ENCODE data around the gene NFIX. TPM values are rescaled to one million over a fixed set of nuclear protein-coding genes. Genes with fewer than 3 reads are reported as not detected.
"Not testable (repeated sequence)": the region's sequence is repeated elsewhere in the genome, so short reads cannot be mapped to it uniquely, and the experiment has no call there.

The NFIX gene
- polyA plus RNA-seq, result 0.09 TPM

DNA sequence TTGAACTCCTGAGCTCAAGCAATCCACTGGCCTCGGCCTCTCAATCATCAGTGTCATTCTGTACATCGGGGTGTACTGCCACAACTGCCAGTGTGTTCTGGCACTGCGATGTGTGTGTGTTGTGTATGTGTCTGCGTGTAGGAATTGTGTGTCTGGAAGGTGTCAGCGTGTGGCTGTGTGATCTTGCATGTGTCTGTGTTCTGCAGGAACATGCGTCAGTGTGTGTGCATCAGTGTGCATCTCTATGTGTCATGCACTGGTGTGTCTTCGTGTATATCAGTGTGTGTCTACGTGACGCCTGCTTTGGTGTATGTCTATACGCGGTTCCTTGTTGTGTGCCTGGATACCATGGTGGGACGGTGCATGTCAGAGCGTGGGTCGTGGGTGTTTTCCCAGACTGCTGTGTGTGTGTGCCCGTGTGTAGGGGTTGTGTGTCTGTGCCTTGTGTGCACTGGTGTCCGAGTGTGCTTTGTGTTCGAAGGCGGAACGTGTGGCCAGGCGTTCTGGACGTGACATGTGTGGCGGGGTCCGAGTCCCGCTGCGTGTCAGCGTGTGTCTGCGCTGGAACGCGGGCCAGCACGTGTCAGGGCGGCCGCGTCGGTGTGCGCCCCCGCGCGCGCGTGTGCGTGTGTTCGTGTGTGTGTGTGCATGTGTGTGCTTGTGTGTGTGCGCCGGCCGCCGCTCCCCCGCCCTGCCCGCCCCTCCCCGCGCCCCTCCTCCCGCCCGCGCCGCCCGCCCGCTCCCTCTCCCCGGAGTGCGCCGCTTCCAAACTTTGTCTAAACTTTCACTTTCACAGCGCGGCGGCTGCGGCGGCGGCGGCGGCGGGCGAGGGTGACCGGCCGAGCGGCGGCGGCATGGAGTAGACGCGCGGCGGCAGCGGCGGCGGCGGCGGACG, at the start of gene NFIX:
Gene NFIX (plus strand): TSS at position 775 of the 895 bp plus-strand sequence. CDS start 363 bp downstream, outside the sequence.
- Mint-ChIP-seq H3K9me3 (no peaks in the 10 kb centered on the region), H3K36me3 (no peaks in the 10 kb centered on the region), H3K27ac (peak within 1 kb of the TSS in 1 of 3 donors; percentile 86), H3K27me3 (peaks cover 19% of the 10 kb centered on the region), H3K4me1 (peaks cover 0 to 5% (median 5%) of the 10 kb centered on the region in 3 donors), H3K4me3 (peak within 1 kb of the TSS; percentile 83 to 93 (median 91))

DNA sequence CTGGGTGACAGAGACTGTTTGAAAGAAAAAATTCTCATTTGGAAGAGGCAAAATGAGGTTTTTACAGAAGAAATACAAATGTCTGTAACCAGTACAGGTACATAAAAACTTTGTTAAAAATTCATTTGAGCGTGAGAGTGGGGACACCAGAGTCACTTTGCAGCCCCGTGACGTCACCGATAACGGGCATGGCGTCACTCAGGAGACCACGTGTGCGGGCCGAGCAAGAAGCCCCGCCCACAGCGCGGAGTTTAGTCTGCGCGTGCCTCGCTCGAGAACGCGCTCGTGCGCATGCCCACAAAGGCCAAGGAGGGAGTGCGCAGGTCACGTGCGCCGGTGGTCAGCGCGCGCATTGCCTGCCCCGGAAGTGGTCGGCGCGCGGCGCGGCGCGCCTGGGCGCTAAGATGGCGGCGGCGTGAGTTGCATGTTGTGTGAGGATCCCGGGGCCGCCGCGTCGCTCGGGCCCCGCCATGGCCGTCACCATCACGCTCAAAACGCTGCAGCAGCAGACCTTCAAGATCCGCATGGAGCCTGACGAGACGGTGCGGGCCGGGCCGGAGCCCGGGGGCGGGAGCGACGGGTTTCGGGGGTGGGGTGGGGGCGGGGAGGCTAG, 49.7 kb upstream of the NFIX start, which contains the start of gene RAD23A:
Gene RAD23A (plus strand): TSS at position 384 of the 613 bp plus-strand sequence. CDS start 87 bp downstream, at position 471.
- Mint-ChIP-seq H3K36me3 (peaks cover 11% of the 10 kb centered on the region), H3K4me3 (peak within 1 kb of the TSS; percentile 88 to 96 (median 92)), H3K9me3 (no peaks in the 10 kb centered on the region), H3K4me1 (peaks cover 20 to 34% (median 27%) of the 10 kb centered on the region in 3 donors), H3K27ac (peak within 1 kb of the TSS; percentile 97 to 99 (median 97)), H3K27me3 (no peaks in the 10 kb centered on the region)

DNA sequence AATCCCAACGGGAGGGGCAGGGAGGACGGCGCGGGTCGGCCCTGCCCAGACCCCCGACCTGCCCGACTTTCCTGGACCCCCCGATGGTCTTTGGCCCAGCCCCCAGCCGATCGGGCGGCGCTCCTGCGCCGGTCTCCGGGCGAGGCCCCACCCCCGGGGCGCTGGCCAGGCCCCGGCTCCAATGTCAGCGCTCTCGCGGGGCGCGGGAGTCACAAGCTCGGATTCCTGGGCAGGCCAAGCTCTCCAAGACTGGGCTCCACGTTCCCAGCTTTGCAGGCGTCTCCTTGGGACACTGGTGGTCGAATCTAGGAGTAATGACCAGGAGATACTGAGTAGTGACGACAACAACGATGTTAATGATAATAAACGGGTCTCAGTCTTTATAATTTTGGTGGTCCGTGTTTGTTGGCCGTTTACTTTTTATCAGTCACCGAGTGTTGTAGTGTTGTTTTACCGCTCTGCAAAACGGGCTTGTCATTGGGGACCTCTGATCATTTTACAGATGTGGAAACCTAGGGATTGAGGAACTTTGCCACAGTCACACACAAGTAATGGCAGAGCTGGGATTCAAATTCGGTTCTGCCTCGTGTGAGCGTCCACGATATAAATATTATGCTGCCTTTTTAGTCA, 49.1 kb upstream of the NFIX start:
- Mint-ChIP-seq H3K4me1 (peaks cover 16 to 30% (median 23%) of the 10 kb centered on the region in 3 donors), H3K4me3 (peak overlapping the region; percentile 88 to 93 (median 90)), H3K27ac (peak overlapping the region; percentile 93 to 99 (median 97)), H3K9me3 (no peaks in the 10 kb centered on the region), H3K27me3 (no peaks in the 10 kb centered on the region), H3K36me3 (peaks cover 9% of the 10 kb centered on the region)

DNA sequence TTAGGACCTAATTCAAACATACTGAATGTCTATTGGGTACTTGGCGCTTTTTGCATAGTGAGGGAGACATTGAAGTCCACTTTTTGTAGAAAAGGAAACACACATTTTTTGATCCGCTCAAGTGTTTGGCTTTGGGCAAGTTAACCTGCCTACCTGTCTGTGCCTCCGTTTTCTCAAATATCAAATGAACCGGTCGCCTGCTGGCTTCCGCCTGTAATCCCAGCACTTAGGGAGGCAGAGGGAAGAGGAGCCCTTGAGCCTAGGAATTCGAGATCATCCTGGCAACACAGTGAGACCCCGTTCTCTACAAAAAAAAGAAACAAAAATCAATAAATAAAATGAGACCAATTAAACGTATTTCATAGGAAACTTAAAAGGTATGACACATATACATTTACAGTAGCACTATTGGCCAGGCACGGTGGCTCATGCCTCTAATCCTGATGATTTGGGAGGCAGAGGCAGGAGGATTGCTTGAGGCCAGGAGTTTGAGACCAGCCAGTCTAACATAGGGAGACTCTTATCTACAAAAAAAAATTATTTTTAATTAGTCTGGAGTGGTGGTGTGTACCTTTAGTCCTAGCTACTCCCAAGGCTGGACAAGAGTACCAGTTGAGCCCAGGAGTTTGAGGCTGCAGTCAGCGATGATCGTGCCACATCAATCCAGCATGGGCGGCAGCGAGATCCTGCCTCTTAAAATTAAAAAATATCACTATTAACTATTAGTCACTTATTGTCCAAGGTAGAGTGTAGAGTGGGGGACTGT, 48.4 kb upstream of the NFIX start:
- Mint-ChIP-seq H3K9me3 (no peaks in the 10 kb centered on the region), H3K4me3 (peak overlapping the region; percentile 88 to 93 (median 90)), H3K4me1 (peaks cover 16 to 30% (median 23%) of the 10 kb centered on the region in 3 donors), H3K27ac (peak overlapping the region; percentile 93 to 97 (median 96)), H3K36me3 (peaks cover 9% of the 10 kb centered on the region), H3K27me3 (no peaks in the 10 kb centered on the region)

DNA sequence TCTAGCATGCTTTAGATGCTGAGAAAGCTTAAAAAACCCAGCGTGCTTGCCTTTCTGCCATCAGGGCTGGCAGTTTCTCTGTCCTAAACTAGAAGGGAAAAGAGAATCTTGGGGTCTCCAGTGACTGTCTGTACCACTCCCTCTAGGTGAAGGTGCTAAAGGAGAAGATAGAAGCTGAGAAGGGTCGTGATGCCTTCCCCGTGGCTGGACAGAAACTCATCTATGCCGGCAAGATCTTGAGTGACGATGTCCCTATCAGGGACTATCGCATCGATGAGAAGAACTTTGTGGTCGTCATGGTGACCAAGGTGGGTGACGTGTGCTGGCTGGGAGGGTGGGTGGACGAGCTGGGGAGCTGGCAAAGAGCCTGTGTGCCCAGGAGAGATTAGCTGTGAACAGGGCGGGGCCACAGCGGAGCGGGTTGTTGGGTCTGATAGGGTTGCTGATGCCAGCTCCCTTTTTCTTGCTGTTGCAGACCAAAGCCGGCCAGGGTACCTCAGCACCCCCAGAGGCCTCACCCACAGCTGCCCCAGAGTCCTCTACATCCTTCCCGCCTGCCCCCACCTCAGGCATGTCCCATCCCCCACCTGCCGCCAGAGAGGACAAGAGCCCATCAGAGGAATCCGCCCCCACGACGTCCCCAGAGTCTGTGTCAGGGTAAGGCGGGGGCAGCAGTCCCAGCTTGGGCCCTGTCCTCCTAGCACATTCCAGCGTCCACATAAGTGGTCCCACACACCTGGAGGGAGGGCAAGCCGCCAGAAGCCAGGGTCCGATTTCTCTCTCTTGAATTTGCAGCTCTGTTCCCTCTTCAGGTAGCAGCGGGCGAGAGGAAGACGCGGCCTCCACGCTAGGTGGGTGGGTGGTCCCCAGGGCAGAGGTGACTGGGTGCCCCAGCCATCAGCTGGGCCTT, 47.3 kb upstream of the NFIX start:
- H3K36me3 Mint-ChIP-seq, result peaks cover 9% of the 10 kb centered on the region
- H3K4me3 Mint-ChIP-seq, result peak overlapping the region in 2 of 4 donors; percentile 33 to 42
- peak overlapping the region in 2 of 3 donors; percentile 53 to 97 for H3K27ac Mint-ChIP-seq
- H3K27me3 Mint-ChIP-seq, result no peaks in the 10 kb centered on the region
- H3K4me1 Mint-ChIP-seq, result peaks cover 16 to 28% (median 21%) of the 10 kb centered on the region in 3 donors
- no peaks in the 10 kb centered on the region for H3K9me3 Mint-ChIP-seq

DNA sequence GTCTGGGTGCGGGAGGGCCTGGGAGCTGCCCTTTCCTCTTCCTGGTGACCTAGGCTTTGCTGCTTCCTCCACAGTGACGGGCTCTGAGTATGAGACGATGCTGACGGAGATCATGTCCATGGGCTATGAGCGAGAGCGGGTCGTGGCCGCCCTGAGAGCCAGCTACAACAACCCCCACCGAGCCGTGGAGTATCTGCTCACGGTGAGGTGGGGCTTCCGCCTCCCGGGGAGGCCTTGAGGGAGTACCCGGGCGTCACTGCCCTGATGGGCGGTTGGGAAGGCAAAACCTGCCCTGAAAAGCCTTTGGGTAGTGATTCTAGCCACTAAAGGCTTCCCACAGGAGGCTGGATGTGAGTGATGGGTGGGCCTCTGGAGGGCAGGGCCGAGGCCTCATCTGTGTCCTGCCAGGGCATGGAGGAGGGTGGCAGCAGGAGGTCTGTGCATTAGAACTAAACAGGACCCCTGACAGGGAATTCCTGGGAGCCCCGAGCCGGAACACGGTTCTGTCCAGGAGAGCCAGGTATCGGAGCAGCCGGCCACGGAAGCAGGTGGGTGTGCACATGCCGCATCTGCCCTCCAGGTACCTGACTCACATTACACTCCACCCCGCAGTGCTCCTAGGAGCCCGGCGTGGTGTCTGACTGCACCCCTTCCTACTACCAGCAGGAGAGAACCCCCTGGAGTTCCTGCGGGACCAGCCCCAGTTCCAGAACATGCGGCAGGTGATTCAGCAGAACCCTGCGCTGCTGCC, 46.5 kb upstream of the NFIX start:
- H3K9me3 Mint-ChIP-seq, result no peaks in the 10 kb centered on the region
- peaks cover 15 to 22% (median 16%) of the 10 kb centered on the region in 3 donors for H3K4me1 Mint-ChIP-seq
- H3K36me3 Mint-ChIP-seq, result peaks cover 6% of the 10 kb centered on the region
- no peaks in the 10 kb centered on the region for H3K27me3 Mint-ChIP-seq
- H3K27ac Mint-ChIP-seq, result peak overlapping the region in 2 of 3 donors; percentile 19 to 90
- H3K4me3 Mint-ChIP-seq, result peak overlapping the region in 1 of 4 donors; percentile 42

DNA sequence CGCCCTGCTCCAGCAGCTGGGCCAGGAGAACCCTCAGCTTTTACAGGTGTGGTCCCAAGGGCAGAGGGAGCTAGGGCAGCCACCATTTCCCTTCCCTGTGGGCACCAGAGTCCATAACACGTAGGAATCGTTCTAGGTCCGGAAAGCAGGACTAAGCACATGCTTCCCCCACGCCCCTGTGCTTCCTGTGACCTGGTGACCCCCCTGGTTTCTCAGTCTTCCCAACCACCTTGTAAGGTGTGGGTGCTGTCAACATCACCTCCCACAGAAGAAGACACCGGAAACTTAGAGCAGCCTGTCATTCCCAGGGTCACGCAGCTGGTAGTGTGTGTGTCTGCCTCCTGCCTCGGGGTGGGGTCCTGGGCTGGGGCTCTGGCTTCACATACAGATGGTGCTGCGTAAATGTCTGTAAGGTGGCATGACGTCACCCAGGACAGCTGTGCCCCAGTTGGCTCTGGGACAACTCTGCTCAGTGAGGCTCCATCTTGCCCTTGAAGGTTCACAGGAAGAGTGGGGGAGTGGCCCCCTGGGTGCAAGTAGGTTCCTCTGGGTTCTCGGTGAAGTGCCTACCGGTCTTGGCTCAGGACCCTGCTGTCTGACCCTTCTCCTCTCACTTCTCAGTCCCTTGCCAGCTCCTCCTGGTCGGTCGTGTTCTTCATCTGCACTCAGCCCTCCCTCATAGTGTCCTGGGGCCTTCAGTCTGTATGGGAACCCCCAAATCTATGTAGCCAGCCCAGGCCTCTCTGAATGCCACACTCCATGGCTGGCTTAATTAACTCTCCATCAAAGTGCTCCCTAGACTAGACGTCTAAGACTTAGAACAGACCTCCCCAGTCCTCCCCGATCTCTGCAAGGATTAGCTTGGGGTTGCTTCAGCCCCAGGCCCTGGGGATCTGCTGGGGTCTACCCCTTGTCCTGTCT, 45.7 kb upstream of the NFIX start:
- H3K9me3 Mint-ChIP-seq, result no peaks in the 10 kb centered on the region

DNA sequence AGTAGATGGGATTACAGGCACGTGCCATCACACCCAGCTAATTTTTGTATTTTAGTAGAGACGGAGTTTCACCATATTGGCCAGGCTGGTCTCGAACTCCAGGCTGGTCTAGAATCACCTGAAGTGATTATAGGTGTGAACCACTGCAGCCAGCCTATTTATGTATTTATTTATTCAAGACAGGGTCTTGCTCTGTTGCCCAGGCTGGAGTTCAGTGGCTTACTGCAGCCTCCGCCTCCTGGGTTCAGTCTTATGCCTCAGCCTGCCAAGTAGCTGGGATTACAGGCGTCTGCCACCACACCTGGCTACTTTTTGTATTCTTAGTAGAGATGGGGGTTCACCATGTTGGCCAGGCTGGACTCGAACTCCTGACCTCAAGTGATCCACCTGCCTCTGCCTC, 43.2 kb upstream of the NFIX start:
- H3K4me3 Mint-ChIP-seq, result peak overlapping the region in 1 of 4 donors; percentile 67
- not testable (repeated sequence) for H3K9me3 Mint-ChIP-seq, H3K27me3 Mint-ChIP-seq, H3K36me3 Mint-ChIP-seq
- H3K27ac Mint-ChIP-seq, result peak overlapping the region in 2 of 3 donors; percentile 5 to 90
- peaks cover 6 to 24% (median 16%) of the 10 kb centered on the region in 3 donors for H3K4me1 Mint-ChIP-seq

More for the DNA sequence above, 45.7 kb upstream of the NFIX start:
- H3K27ac Mint-ChIP-seq, result peak overlapping the region in 2 of 3 donors; percentile 59 to 90
- H3K4me3 Mint-ChIP-seq, result peak overlapping the region in 1 of 4 donors; percentile 67
- peaks cover 6% of the 10 kb centered on the region for H3K36me3 Mint-ChIP-seq
- H3K27me3 Mint-ChIP-seq, result no peaks in the 10 kb centered on the region
- H3K4me1 Mint-ChIP-seq, result peaks cover 18 to 25% (median 20%) of the 10 kb centered on the region in 3 donors

DNA sequence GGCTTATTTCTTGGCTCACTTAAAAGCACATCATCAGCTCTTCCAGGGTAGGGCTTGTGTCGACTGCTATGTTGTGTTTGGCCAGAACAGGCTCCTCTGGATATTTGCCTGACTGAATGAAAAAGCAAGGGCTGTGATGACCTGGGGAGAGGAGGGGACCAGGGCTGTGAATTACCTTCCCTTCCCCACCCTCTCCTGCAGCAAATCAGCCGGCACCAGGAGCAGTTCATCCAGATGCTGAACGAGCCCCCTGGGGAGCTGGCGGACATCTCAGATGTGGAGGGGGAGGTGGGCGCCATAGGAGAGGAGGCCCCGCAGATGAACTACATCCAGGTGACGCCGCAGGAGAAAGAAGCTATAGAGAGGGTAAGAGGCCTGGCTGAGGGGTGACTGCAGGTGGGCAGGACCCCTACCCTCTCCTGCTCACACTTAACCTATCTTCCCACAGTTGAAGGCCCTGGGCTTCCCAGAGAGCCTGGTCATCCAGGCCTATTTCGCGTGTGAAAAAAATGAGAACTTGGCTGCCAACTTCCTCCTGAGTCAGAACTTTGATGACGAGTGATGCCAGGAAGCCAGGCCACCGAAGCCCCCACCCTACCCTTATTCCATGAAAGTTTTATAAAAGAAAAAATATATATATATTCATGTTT, 42.7 kb upstream of the NFIX start:
- Mint-ChIP-seq H3K27ac (peak overlapping the region; percentile 53 to 90 (median 56)), H3K9me3 (no peaks in the 10 kb centered on the region), H3K36me3 (peaks cover 6% of the 10 kb centered on the region), H3K4me1 (peaks cover 6 to 24% (median 16%) of the 10 kb centered on the region in 3 donors), H3K27me3 (no peaks in the 10 kb centered on the region), H3K4me3 (peak overlapping the region in 1 of 4 donors; percentile 67)

DNA sequence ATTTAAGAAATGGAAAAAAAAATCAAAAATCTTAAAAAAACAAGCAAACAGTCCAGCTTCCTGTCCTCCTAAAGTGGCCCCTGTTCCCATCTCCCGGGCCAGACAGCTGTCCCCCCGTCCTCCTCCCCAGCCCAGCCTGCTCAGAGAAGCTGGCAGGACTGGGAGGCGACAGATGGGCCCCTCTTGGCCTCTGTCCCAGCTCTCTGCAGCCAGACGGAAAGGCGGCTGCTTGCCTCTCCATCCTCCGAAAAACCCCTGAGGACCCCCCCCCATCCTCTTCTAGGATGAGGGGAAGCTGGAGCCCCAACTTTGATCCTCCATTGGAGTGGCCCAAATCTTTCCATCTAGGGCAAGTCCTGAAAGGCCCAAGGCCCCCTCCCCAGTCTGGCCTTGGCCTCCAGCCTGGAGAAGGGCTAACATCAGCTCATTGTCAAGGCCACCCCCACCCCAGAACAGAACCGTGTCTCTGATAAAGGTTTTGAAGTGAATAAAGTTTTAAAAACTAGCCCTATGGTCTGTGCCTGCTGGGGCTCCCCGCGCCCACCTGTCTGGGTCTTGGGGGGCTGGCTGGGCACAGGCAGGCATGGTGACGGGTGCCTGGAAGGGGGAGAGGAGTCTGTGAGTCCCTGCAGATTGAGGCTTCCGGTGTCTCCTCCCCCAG, 42.0 kb upstream of the NFIX start:
- Mint-ChIP-seq H3K4me3 (peak overlapping the region in 2 of 4 donors; percentile 32 to 67), H3K36me3 (peaks cover 6% of the 10 kb centered on the region), H3K9me3 (no peaks in the 10 kb centered on the region), H3K4me1 (peaks cover 6 to 23% (median 13%) of the 10 kb centered on the region in 3 donors), H3K27ac (peak overlapping the region in 2 of 3 donors; percentile 53 to 97), H3K27me3 (no peaks in the 10 kb centered on the region)

All from IgD-negative memory B cell (primary cell).